SU-DHL-6 (cell line): Measurements from ENCODE around the gene SYNJ1.

ENCODE experiments used
- H2AFZ ChIP-seq: fragments of 200-600 bp; sonication (generic); 2 replicates; pipeline ENCODE4 v1.6.1; 2014; ENCODE audit warnings: low read depth, mild to moderate bottlenecking, moderate library complexity, mixed read lengths, antibody characterized with exemption, low read length; ENCODE audit not compliant: severe bottlenecking
- H3F3A ChIP-seq: fragments of 200-600 bp; shearing (Covaris generic); 2 replicates; pipeline ENCODE4 v1.6.0; 2016; ENCODE audit warnings: antibody characterized with exemption, mild to moderate bottlenecking; ENCODE audit not compliant: insufficient read depth
- H3K27ac ChIP-seq: fragments of 200-600 bp; sonication (generic); 2 replicates; pipeline ENCODE4 v1.5.1; 2016; ENCODE audit warnings: low read depth, mild to moderate bottlenecking, low read length, moderate library complexity, mixed read lengths
- H3K27me3 ChIP-seq: fragments of 200-600 bp; sonication (generic), shearing (Covaris generic); 2 replicates; pipeline ENCODE4 v1.6.0; 2014; ENCODE audit warnings: mild to moderate bottlenecking, low read length
- H3K36me3 ChIP-seq: fragments of 200-600 bp; sonication (generic); 2 replicates; pipeline ENCODE4 v1.6.1; 2014; ENCODE audit warnings: mild to moderate bottlenecking, low read length, mixed read lengths
- H3K4me2 ChIP-seq: fragments of 300-600, 200-600 bp; shearing (Covaris generic), sonication (generic); 2 replicates; pipeline ENCODE4 v1.6.0; 2014; ENCODE audit warnings: low read length, low read depth, mild to moderate bottlenecking; ENCODE audit not compliant: poor library complexity, severe bottlenecking
- H3K4me3 ChIP-seq: fragments of 200-600 bp; sonication (generic); 2 replicates; pipeline ENCODE4 v1.5.1; 2014; ENCODE audit warnings: antibody characterized with exemption, low read length, mild to moderate bottlenecking, mixed read lengths; ENCODE audit not compliant: insufficient read depth, poor library complexity, severe bottlenecking
- H3K79me2 ChIP-seq: fragments of 200-600 bp; sonication (generic); 2 replicates; pipeline ENCODE4 v1.6.1; 2014; ENCODE audit warnings: mild to moderate bottlenecking, low read length, moderate library complexity; ENCODE audit not compliant: insufficient read depth
- H3K9ac ChIP-seq: fragments of 200-600 bp; sonication (generic); 2 replicates; pipeline ENCODE4 v1.7.0; 2014; ENCODE audit warnings: mild to moderate bottlenecking, low read length
- H3K9me2 ChIP-seq: fragments of 200-600 bp; sonication (generic); replicated peaks from 2 replicates; pipeline ENCODE4 v1.6.1; 2014; ENCODE audit warnings: low read length; ENCODE audit not compliant: insufficient read depth
- H3K9me3 ChIP-seq: fragments of 200-600 bp; sonication (generic); 2 replicates; pipeline ENCODE4 v1.6.1; 2014; ENCODE audit warnings: low read length, mixed read lengths; ENCODE audit not compliant: insufficient read depth
- H4K20me1 ChIP-seq: fragments of 200-600 bp; sonication (generic); 2 replicates; pipeline ENCODE4 v1.6.1; 2014; ENCODE audit warnings: low read depth, mild to moderate bottlenecking, antibody characterized with exemption, low read length, moderate library complexity, mixed read lengths
- EZH2phosphoT487 ChIP-seq: fragments of 200-600 bp; sonication (generic), shearing (Covaris generic); conservative IDR thresholded peaks from 2 replicates; pipeline ENCODE4 v1.6.1; 2018; ENCODE audit warnings: mild to moderate bottlenecking, antibody characterized with exemption, low read length, moderate library complexity, mixed read lengths
- TF ChIP-seq, protein P1 (sequence below): fragments of 200-600 bp; sonication (generic); IDR thresholded peaks from one replicate; pipeline ENCODE4 v1.5.1; 2017; ENCODE audit warnings: antibody characterized with exemption, mild to moderate bottlenecking, low read length, moderate library complexity; ENCODE audit not compliant: insufficient read depth, poor library complexity, severe bottlenecking

The SYNJ1 gene

DNA sequence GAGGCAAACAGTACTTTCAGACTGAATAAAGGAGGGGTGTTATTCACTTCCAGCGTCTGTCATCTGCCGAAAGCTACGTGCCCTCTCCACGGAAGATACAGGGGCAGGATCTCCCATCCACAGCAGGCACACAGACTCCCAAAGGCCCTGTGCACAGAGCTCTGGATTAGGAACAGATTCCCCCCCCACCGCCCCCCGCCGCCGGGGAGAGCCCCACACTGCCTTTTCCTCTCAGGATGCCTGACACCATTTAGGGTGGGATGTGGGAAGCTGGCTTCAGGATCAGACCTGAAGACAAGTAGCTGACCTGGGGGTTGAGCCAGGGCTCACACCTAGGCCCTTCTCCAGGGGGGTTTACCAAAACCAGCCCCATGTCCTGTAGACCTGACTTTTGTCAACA, 134.1 kb downstream of the SYNJ1 start:
- no peaks in the 10 kb centered on the region; the same call in 1 of the 2 replicates for H3K36me3 ChIP-seq
- no peak overlapping the region for H3K4me3 ChIP-seq
- H3K9ac ChIP-seq, result no peak overlapping the region
- H2AFZ ChIP-seq, result no peak overlapping the region
- H3K27me3 ChIP-seq, result no peaks in the 10 kb centered on the region
- H3K4me2 ChIP-seq, result no peak overlapping the region
- TF ChIP-seq, protein P1, sequence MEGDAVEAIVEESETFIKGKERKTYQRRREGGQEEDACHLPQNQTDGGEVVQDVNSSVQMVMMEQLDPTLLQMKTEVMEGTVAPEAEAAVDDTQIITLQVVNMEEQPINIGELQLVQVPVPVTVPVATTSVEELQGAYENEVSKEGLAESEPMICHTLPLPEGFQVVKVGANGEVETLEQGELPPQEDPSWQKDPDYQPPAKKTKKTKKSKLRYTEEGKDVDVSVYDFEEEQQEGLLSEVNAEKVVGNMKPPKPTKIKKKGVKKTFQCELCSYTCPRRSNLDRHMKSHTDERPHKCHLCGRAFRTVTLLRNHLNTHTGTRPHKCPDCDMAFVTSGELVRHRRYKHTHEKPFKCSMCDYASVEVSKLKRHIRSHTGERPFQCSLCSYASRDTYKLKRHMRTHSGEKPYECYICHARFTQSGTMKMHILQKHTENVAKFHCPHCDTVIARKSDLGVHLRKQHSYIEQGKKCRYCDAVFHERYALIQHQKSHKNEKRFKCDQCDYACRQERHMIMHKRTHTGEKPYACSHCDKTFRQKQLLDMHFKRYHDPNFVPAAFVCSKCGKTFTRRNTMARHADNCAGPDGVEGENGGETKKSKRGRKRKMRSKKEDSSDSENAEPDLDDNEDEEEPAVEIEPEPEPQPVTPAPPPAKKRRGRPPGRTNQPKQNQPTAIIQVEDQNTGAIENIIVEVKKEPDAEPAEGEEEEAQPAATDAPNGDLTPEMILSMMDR, result no peak
- TF ChIP-seq EZH2phosphoT487, result no peak
- H3K79me2 ChIP-seq, result no peaks in the 10 kb centered on the region
- no peak overlapping the region for H3K27ac ChIP-seq
- H3K9me3 ChIP-seq, result no peaks in the 10 kb centered on the region
- H3F3A ChIP-seq, result no peaks in the 10 kb centered on the region
- no peaks in the 10 kb centered on the region for H3K9me2 ChIP-seq
- no peaks in the 10 kb centered on the region for H4K20me1 ChIP-seq

DNA sequence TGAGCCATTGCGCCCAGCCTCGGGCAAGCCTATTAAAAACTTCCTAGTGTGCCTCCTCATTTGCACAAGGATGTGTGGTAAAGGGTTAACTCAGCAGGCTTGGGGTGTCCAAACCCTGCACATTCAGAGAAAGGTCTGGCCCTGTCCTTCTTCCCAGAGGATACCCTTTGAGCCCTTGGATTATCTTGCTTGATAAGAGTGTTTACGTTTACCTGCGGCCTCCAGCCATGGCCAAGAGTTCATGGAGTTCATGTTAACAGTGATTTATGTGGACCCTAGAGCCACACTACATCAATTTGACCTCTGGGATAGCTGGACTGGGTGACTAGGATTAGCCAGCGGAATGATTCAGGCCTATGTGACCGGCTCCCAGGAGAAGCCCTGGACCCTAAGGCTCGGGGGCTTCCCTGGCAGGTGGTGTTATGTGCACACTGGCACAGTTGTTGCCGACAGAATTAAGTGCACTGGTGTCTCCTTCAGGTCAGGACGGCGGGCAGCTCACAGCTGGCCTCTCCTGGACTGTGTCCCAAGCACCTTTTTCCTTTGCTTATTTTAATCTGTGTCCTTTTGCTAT, 134.8 kb downstream of the SYNJ1 start:
- Histone ChIP-seq H3K36me3 (no peaks in the 10 kb centered on the region; the same call in 1 of the 2 replicates), H3K79me2 (no peaks in the 10 kb centered on the region), H3K27ac (no peak overlapping the region), H3K4me2 (no peak overlapping the region), H3K4me3 (no peak overlapping the region), H4K20me1 (no peaks in the 10 kb centered on the region), H3K9me3 (no peaks in the 10 kb centered on the region), H3K9ac (no peak overlapping the region), H3K27me3 (no peaks in the 10 kb centered on the region), H3F3A (no peaks in the 10 kb centered on the region), H2AFZ (no peak overlapping the region), H3K9me2 (no peaks in the 10 kb centered on the region)
- no peak for TF ChIP-seq EZH2phosphoT487
- TF ChIP-seq, protein P1, result no peak

DNA sequence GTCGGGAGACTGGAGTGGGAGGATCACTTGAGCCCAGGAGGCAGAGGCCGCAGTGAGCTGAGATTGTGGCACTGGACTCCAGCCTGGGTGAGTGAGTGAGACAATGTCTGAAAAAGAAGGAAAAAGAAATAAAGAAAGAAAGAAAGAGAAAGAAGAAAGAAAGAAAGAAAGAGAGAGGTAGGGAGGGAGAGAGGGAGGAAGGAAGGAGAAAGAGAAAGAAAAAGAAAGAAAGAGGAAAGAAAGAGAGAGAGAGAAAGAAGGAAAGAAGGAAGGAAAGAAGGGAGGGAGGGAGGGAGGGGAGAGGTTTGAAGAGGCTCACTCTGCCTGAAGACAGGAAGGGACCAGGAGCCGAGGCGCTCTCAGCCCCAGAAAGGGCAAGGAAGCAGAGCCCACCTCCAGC, 137.7 kb downstream of the SYNJ1 start:
- Histone ChIP-seq H3K79me2 (no peaks in the 10 kb centered on the region), H3K36me3 (no peaks in the 10 kb centered on the region), H3K9me2 (no peaks in the 10 kb centered on the region), H4K20me1 (no peaks in the 10 kb centered on the region), H3K27me3 (no peaks in the 10 kb centered on the region), H3K4me3 (no peak overlapping the region), H3F3A (no peaks in the 10 kb centered on the region), H3K9ac (no peak overlapping the region), H3K27ac (no peak overlapping the region), H2AFZ (no peak overlapping the region), H3K9me3 (no peaks in the 10 kb centered on the region), H3K4me2 (no peak overlapping the region)
- TF ChIP-seq, protein P1, result no peak
- TF ChIP-seq EZH2phosphoT487, result no peak
